GM18502 (cell line): ENCODE data around the gene FAM111B.

Source experiments
- ATAC-seq: cut with Tn5 transposase; IDR thresholded peaks from one replicate; pipeline ENCODE4 v1.9.1; 2021; ENCODE audit warnings: mild to moderate bottlenecking; ENCODE audit not compliant: unreplicated experiment, poor library complexity

Gene FAM111B

DNA sequence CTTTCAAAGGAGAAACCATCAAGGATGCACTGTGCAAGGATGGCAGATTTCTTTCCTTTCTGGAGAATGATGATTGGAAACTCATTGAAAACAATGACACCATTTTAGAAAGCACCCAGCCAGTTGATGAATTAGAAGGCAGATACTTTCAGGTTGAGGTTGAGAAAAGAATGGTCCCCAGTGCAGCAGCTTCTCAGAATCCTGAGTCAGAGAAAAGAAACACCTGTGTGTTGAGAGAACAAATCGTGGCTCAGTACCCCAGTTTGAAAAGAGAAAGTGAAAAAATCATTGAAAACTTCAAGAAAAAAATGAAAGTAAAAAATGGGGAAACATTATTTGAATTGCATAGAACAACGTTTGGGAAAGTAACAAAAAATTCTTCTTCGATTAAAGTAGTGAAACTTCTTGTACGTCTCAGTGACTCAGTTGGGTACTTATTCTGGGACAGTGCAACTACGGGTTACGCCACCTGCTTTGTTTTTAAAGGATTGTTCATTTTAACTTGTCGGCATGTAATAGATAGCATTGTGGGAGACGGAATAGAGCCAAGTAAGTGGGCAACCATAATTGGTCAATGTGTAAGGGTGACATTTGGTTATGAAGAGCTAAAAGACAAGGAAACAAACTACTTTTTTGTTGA is 45.4 kb downstream of the FAM111B start:
- peak; percentile 84 for ATAC-seq

GRCh38 chr11:59154610-59155009 is 47.6 kb downstream of the FAM111B start:
- no peak for ATAC-seq

GRCh38 chr11:59157433-59157832 is 50.4 kb downstream of the FAM111B start:
- no peak for ATAC-seq

DNA sequence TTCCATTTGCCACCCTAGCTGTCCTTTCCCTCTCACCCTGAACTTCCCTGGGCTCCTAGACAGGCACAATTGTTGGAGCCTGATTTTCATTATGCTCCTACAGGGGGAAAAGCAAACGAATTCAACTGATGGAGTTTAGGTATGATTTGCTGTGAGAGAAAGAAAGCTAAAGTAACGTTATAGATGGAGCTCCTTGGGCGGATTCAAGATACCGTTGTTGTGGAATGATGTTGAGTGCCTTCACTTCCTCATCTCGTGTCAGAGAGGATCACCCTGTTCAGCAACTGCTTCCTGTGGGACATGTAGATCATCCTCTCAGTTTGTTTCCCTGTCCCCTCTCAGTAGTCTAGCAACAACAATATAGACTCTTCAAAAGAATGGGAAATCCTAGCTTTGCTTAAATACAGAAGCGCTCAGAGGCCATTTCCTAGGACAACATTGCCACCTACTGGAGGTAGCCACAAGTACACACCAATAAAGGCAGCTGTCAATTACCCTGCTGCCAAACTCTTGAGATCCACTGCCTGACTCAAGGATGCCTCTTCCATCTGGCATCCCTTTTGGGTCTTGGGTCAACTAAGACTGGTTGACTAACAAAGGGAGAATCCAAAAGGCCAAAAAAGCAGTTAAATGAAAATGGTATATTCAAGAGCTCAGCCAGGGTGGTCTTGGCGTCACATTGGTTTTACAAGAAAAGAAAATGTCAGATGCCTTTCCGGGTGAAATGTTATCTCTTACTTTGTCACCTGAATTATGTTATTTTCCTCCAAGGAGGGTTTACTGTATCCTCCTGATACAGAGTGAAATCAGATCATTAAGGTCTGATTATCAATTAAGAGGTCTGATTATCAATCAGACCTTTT is 51.4 kb downstream of the FAM111B start:
- peak; percentile 91 for ATAC-seq

GRCh38 chr11:59164028-59164427 is 57.0 kb downstream of the FAM111B start:
- no peak for ATAC-seq

GRCh38 chr11:59171508-59172322 is 64.7 kb downstream of the FAM111B start, which contains the start of gene DTX4:
Gene DTX4, plus strand, starts transcription at chr11:59172132. Its CDS starts 464 bp downstream, at chr11:59172596.
- peak; percentile 76 for ATAC-seq

GRCh38 chr11:59172345-59173079 is 65.5 kb downstream of the FAM111B start:
- ATAC-seq = peak; percentile 38

DNA sequence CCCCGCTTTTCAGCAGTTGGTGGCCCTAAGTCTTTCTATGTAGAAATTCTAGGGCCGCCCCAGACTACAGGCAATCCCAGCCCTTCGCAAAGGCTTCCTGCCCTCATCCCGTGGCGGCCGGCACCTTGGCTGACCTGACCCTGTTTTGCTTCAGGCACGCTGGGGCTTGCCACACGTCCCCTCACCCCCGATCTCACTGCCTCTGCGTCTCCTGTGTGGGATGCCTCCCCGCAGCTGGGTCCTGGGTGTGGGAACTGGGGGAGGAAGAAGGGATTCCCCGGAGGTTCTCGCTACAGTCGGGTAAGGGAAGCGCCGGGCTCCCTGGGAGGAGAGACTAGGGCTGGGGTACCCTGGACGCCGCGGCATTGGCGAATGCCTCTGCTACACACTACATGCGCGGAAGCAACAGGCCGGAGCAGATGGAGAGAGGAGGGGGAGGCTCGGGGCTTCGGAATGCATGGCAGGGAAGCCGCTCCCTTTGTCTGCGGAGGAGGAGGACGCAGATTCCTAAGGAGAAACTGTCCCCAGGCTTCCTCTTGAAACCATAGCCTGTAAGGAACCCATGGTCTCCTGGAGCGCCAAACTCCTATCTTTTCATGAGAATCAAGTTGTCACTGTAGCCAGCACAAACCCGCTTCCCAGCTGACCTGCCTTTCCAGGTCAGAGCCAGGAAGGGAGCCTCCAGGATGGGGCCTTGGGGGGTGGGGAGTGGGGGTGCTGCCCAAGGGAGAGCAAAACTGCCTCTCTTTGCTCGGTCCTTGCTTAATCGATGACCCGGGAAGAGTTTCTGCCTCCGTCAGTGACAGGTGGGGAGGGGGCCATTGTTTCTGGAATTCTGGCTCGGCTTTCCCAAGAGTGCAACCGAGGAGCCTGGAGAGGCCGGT is 66.3 kb downstream of the FAM111B start:
- no peak for ATAC-seq

DNA sequence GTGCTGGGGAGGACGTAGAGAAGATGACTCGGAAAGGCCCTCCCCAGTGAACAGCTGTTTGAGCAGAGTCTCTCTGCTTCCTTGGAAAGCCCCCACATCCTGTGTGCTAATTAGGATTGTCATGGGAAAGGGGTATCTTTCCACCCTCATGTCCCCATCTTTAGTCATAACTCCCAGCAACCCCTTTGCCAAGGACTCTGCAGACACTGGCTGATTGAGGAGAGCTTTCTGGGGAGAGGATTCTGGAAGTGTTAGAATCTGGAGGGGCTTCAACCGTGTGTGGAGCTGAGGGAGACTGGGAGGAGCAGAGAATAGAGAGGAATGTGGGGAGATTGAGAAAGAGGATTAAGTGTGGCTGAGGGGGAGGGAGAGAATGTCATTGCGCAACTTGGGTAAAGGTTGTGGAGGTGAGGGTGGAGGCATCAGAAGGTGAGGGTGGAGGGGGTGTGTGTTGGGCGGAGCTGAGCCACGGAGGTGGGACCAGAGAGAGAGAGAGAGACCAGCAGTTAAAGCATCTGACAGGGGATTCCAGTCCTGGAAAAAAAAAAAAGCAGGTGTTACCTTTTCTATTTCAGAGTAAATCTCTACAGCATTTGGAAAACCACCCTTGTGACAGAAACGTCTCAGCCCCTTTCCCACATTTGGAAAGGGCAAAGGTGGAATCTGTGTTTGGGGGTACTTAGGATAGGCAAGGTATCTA is 67.1 kb downstream of the FAM111B start:
- ATAC-seq = no peak

GRCh38 chr11:59174664-59175033 is 67.6 kb downstream of the FAM111B start:
- no peak for ATAC-seq

DNA sequence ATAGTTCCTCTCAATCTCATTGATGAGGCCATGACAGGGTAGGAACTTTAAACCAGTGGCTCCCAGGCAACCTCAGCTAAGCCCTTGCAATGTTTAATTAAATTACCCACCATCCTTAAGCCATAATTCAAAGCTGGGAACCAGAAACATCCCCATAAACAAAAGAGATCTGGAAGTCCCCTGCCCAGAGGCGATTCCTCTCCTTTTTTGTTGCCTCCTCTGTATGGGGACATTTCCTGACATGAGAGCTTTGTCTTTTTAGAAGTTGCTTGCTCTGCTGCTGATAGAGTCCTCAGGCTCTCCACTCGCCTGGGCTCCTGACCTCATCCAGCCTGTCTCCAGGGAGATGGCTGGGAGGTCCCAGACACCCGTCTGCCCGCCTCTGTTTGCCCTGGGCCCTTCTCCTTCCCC is 68.1 kb downstream of the FAM111B start:
- no peak for ATAC-seq

GRCh38 chr11:59176330-59176729 is 69.3 kb downstream of the FAM111B start:
- ATAC-seq = no peak
